GM18520 (cell line): ENCODE measurements around the gene PLEKHJ1.

Experiments used
- ATAC-seq: cut with Tn5 transposase; IDR thresholded peaks from one replicate; pipeline ENCODE4 v1.9.1; 2021; ENCODE audit not compliant: unreplicated experiment

PLEKHJ1 gene

GRCh38 chr19:2249880-2250765 lies 14.0 kb upstream of the PLEKHJ1 start:
- ATAC-seq, result no peak

GRCh38 chr19:2249010-2249866 lies 13.1 kb upstream of the PLEKHJ1 start, which contains the start of gene AMH:
TSS of gene AMH (plus strand) at chr19:2249323. CDS start at chr19:2249333, 10 bp downstream.
- no peak for ATAC-seq

- ATAC-seq, result no peak
These were observed 12.2 kb upstream of the PLEKHJ1 start for GRCh38 chr19:2248136-2249009.

- ATAC-seq, result no peak
These were observed 11.4 kb upstream of the PLEKHJ1 start for GRCh38 chr19:2247433-2248101.

- ATAC-seq, result no peak
These were observed 10.8 kb upstream of the PLEKHJ1 start for GRCh38 chr19:2246801-2247361.

GRCh38 chr19:2246014-2246620 lies 10.0 kb upstream of the PLEKHJ1 start:
- ATAC-seq, result no peak

GRCh38 chr19:2245273-2245672 lies 9.1 kb upstream of the PLEKHJ1 start:
- ATAC-seq, result no peak

GRCh38 chr19:2244486-2244885 lies 8.4 kb upstream of the PLEKHJ1 start:
- no peak for ATAC-seq

DNA sequence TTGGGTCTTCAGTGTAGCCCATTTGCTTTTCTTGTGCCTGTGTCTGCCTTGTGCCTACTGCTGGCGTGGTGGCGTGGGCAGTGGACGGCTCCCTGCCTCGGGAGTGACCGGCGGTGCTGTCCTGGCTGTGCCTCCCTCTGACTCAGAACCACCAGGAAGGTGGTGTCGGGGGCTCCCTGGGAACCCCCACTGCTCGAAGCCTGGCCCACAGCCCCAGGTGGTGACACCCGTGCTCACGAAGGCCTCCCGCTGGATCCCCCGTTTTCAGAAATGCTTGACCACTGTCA lies 7.9 kb upstream of the PLEKHJ1 start:
- no peak for ATAC-seq

DNA sequence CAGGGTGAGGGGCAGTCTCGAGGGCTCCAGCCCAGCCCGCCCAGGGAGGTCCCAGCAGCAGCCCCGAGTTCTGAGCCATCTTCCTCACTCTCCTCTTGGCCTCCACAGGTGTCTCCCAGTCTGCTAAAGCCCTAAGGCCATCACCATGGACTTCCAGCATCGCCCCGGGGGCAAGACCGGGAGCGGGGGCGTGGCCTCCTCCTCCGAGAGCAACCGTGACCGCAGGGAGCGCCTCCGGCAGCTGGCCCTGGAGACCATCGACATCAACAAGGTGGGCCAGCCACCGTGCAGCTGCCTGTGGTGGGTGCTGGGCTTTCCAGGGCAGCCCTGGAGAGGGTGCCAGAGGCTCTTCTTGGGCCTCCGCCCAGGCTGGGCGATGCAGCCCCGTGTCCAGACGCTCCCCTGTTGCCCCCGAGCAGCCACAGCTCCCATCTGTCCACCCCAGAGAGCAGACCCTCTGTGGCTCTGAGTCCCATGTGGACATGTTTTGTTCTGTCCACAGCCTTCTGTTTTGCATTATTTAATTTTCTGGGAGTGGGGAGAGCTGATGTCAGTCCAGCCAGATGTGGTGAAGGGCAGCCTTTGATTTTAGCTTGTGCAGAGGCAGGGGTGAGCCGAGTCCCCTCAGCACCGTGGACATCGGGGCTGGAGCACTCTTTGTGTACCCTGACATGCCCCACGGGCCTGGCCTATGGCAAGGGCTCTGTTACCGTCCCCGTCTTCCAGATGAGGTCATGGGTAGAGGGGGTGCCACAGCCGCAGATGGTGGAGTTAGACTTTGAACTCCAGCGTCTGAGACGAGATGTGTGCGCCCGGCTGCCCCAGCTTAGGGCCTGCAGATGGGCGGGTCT lies 7.4 kb upstream of the PLEKHJ1 start:
- no peak for ATAC-seq

DNA sequence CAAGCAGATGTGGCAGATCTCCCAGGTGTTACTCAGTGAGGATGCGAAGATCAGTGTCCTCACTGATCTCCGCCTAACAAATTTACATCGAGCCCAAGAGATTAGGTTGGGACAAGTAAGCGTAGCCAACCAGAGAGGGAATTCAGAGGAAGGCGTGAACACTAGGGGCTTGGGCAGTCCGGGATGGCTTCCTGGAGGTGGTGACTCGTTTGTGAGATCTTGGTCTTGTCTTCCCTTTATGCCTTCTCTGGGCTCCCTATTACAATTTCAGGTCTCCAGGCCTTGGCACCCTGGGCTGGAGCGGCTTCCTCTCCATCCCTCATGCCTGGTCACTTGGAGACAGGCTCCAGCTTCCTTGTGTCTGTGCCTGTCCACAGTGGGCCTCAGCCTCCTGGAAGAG lies 6.7 kb upstream of the PLEKHJ1 start:
- no peak for ATAC-seq

DNA sequence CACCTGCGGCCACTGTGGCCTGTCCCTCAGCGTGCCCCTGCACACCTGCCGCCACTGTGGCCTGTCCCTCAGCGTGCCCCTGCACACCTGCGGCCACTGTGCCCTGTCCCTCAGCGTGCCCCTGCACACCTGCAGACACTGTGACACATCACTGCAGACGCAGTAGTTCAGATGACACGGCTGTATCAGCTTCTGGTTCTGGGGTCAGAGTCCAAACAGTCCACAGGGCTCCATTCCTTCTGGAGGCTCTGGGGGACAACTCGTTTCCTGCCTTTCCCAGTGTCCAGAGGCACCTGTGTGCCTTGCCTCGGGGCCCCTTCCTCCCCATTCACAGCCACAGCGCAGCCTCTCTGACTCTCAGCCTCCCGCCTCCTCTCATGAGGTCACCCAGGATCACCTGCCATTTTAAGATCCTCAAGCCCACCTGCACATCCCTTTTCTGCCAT lies 6.0 kb upstream of the PLEKHJ1 start:
- no peak for ATAC-seq

DNA sequence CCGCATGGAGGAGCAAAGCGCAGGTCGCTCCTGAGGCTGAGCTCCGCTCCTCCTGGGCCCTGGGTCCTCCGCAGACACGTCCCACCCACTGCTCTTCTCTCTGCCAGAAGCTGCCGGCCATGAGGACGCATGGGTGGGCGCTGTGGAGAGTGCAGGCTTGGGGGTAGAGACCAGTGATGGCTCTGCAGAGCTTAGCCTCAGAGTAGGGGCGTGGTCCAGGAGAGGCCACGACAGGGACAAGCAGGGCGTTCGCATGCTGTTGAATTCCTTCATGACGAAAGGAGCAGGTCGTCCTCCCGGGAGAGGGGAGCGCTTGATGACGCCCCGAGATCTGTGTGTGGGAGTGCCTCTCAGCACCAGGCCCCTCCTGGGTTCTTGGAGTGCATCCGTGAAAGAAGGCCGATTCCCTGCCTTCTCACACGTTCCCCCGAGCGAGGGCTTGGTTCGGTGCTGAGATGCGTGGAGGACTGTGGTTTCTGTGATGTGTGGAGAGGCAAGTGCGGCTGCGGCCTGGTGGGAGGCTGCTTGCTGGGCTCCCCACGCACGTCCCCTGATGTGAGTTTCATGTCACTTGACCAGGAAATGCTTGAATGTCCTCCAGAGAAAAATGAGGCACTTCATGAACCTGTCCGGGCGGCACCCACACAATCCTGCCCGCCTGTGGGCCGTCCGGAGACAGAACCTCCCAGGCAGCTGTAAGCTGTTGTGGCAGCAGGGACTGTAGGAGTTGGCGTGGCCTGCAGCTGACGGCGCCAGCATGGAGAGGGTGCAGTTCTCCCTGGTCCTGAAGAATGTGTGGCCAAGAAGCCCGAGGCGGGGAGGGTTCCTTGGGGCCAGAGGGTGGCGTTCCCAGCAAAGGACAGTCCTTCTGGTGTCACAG lies 5.0 kb upstream of the PLEKHJ1 start:
- no peak for ATAC-seq

GRCh38 chr19:2239771-2240770 lies 3.9 kb upstream of the PLEKHJ1 start:
- ATAC-seq, result no peak

DNA sequence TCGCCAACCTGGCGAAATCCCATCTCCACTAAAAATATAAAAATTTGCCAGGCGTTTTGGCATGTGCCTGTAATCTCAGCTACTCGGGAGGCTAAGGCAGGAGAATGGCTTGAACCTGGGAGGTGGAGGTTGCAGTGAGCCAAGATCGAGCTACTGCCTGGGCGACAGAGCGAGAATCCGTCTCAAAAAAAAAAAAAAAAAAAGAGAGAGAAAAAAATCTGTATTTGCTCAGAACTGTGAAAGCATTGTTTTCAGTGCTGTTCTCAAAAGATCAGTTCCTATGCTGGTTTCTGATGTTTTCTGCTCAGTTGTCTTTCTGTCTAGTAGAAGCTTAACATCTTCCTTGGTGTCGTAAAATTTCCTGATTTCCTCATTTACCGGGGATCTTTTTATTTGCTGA lies 3.0 kb upstream of the PLEKHJ1 start:
- ATAC-seq, result no peak

- no peak for ATAC-seq
These were observed 1.7 kb upstream of the PLEKHJ1 start for GRCh38 chr19:2237869-2238153.
